HG02973 (cell line): ENCODE measurements around the gene CPNE7.
A peak's percentile ranks its signal among the peaks of the same experiment; 100 is the strongest.

Experiments
- ATAC-seq: cut with Tn5 transposase; IDR thresholded peaks from one replicate; pipeline ENCODE4 v1.9.1; 2021; ENCODE audit warnings: moderate library complexity; ENCODE audit not compliant: unreplicated experiment

Gene CPNE7

DNA sequence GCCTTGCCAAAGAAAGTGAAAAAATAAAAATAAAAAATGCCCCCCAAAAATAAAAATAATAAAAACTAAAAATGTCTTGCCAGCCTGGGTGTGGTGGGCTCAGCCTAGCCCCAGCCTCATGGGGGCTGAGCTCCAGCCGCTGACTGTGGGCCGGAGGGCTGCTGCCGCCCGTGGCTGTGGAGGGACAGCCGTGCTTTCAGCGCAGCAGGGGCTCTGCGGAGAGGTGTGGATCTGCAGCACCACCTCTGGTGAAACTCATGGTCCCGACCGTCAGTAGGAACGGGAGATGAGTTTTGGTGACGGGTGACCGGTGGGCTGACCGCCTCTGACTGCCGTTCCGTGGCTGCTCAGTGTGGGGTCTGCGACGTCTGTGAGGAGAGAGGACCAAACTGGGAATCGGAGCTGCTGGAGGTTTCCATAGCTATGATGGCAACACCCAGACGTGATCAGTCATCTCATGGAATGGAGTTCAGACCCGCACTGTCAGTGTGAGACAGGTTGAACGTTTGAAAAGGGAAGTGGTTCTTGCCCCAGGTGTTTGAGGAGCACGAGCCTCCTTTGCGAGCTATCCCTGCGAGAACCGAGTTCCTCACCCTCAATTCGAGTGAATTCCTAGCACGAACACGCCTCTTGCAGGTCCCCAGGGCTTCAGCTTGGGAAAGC is 27.1 kb upstream of the CPNE7 start:
- no peak for ATAC-seq

DNA sequence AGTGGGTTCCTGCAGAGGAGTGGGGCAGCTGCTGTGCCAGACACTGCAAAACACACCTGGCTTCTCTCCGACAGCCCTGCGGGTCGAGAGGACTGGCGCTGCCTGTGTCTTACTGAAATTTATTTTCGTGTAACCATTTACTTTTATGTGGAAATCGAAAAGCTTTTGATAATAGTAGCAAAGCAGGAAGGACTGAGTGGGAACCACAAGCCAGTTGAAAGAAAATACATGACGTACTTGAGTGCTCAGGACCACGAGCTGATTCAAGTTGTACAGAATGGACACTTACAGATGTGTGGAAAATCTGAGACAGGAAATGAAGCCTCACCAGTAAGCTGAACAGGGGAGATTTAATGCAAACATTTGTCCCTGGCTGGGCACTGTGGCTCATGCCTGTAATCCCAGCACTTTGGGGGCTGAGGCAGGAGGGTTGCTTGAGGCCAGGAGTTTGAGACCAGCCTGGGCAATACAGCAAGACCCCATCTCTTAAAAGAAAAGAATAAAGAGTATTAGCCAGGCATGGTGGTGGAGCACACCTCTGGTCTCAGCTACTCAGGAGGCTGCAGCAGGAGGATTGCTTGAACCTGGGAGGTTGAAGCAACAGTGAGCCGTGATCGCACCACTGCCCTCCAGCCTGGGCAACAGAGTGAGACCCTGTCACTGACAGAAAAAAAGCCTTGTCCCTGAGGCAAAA is 26.4 kb upstream of the CPNE7 start:
- ATAC-seq: no peak

DNA sequence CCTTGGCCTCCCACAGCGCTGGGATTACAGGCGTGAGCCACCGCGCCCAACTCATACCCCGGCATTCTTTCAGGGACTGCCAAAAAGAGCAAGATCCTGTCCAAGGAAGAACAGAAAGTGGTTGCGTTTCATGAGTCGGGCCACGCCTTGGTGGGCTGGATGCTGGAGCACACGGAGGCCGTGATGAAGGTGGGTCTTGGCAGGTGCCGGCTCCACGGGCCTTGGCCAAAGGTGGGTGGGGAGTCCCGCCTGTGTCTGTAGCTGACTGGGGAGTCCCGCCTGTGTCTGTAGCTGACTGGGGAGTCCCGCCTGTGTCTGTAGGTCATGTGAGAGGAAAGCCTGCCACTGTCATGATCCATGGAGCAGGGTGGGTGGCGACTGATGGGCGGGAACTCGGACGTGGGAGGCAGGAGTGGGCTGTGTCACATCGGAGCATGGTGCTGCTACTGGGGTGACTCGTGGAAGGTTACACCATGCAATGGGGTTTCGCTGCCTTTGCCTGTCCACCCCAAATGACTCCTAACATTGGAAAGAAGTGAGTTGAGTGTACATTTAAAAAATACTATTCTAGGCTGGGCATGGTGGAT is 25.0 kb upstream of the CPNE7 start:
- no peak for ATAC-seq

DNA sequence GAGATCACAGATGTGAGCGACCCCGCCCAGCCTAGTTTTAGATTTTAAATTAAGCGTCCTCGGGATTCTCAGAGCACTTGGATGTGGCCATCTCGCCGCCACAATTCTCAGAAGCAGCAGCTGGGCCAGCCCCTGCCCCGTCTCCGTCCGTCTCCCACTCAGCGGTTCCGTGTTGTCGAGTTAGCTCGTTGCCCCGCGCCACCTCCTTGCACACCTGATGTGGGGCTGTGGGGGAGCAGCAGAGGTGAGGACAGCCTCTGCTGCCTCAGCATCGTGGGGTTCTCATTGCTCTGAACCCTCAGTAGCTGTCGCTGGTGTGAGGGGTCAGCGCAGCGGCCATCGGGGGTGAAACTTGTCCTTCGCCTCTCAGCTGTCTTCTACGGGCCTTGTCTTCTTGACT is 23.2 kb upstream of the CPNE7 start:
- ATAC-seq: no peak

DNA sequence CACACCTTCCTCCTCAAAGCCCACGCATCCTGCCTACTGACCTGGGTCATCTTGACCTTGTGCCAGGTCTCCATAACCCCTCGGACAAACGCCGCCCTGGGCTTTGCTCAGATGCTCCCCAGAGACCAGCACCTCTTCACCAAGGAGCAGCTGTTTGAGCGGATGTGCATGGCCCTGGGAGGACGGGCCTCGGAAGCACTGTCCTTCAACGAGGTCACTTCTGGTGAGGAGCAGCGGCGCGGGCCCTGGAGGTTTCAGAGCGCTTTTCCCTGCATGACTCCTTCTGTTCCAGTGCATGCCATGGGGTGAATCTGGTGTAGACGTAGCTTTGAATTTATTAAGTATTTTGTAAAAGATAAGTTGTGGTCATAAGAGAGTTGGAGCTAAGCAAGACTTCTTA is 22.6 kb upstream of the CPNE7 start:
- ATAC-seq: no peak

DNA sequence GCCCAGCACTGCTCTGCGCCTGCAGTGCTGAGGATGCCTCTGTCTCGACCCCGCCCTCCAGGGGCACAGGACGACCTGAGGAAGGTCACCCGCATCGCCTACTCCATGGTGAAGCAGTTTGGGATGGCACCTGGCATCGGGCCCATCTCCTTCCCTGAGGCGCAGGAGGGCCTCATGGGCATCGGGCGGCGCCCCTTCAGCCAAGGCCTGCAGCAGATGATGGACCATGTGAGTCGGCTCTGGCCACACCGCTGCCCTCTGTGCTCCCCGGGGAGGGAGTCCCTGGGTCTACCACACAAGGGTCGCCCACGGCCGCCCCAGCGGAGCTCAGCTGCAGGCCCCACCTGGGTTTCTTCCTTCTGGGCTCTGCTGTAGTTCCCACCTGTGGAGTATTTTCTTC is 21.8 kb upstream of the CPNE7 start:
- no peak for ATAC-seq

DNA sequence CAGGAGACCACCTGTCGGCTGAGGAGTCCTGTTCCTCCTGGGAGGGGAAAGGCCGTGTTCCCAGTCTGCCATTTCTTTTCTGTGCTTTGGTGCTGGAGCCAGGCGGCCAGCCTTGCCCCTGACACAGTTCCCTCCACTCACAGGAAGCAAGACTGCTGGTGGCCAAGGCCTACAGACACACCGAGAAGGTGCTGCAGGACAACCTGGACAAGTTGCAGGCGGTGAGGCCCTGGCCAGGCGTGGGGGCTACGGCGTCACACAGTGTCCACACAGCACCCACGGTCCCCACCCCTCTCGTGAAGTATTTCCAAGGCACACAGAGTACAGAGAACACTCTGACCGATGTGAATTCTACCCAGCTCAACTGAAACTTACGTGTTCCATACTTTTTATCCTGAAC is 21.2 kb upstream of the CPNE7 start:
- ATAC-seq: no peak

DNA sequence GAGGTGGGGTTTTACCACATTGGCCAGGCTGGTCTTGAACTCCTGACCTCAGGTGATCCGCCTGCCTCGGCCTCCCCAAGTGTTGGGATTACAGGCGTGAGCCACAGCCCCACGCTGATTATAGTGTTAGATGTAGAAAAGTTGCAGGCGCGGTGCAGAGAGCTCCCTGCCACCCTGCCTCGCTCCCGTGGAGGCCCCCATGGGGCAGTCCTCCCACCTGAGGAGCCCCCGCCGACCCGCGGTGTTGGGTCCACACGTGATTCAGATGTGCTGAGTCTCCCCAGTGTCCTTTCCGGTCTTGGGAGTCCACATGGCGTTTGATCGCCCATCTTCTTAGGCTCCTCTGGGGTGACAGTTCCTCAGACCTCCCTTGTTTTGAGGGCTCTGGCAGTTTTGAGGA is 20.3 kb upstream of the CPNE7 start:
- ATAC-seq: no peak

DNA sequence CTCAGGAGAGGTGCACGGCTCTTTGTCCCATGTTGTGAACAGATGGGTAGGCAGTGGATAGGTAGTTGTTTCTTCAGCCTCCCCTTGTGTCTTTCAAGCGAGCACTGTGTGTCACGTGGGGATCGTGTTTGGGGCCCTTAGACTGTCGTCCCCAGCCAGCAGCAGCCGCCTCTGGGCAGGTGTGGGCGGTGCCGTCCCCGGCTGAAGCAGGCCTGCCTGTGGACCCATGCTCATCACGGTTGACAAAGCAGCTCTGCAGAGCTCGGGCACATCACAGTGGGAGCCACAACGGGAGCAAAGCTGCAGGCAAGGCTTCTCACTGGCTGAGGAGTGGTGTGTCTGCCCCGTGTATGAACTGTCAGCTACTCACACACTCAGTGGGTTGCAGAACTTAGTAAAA is 19.8 kb upstream of the CPNE7 start:
- ATAC-seq: no peak

DNA sequence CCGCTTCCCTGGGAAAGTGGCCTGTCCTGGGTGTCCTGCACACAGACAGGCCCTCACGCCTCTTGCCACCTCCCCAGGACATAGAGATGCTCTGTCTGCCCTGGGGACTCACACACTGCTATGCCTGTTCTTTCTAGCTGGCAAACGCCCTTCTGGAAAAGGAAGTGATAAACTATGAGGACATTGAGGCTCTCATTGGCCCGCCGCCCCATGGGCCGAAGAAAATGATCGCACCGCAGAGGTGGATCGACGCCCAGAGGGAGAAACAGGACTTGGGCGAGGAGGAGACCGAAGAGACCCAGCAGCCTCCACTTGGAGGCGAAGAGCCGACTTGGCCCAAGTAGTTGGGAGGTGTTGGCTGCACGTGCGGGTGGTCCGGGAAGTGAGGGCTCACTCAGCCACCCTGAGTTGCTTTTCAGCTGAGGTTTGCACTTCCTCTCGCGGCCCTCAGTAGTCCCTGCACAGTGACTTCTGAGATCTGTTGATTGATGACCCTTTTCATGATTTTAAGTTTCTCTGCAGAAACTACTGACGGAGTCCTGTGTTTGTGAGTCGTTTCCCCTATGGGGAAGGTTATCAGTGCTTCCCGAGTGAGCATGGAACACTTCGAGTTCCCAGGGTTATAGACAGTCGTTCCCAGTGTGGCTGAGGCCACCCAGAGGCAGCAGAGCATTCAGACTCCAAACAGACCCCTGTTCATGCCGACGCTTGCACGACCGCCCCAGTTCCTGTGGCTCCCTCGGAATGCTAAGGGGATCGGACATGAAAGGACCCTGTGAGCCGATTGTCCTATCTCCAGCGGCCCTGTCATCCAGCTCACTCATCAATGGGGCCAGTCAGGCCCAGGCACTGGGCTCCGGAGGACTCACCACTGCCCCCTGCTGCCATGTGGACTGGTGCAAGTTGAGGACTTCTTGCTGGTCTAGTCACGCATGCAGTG is 18.5 kb upstream of the CPNE7 start:
- ATAC-seq: no peak

DNA sequence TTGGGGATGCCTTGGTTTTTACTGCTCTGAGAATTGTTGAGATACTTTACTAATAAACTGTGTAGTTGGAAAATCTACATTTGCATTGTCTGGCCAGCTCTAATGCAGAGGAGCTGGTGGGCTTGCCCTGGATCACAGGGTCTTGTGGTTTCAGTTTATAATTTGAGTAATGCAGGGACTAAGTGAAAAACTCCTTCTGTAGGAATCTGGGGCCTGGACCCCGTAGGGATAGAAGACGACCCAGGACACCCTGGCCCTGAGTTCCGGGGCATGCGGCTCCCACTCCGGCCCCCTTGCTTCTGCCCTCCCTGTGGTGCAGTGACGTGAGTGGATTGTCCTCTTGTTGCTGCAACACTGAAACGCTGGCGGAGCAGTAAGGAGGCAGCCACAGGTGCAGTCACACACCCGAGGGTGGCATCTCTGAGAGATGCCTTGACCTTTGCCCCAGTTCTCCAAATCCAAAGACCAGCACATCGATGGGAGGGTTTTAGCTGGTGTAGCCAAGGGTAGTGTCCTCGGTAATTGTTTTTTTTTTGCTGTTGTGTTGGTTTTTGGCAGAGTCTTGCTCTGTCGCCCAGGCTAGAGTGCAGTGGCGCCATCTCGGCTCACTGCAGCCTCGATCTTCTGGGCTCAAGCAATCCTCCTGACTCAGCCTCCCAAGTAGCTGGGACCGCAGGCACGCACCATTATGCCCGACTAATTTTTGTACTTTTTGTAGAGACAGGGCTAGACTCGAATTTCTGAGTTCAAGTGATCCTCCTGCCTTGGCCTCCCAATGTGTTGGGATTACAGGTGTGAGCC is 17.7 kb upstream of the CPNE7 start:
- no peak for ATAC-seq

DNA sequence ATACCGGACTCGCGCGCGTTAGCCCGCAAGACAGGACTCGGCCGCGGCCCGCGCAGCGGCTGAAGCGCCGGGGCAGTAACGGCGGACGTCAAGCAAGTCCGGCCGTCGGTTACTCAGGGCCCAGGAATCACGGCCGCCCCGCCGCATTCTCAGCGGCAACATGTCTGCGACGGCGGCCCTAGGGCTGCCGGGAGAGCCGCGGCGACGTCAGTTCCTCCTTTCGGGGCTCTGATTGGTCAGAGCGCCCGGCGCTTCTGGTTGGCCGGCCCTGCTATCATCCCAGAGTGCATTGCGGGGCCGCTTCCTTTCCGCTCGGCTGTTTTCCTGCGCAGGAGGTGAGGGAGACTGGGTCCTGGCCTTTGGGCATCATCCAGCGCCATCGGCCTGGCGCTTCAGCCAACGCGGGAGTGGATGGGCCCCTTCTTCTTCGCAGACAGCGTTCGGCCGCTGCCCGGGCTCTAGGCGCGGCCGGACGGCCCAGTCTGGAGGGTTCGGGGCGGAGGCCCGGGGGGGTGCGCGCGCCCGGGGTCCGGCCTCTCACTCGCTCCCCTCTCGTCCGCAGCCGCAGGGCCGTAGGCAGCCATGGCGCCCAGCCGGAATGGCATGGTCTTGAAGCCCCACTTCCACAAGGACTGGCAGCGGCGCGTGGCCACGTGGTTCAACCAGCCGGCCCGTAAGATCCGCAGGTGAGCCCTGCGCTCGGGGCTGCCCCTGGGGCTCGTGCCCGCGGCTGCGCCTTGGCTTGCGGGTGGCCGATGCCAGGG is 15.0 kb upstream of the CPNE7 start, which contains the start of gene RPL13:
Gene RPL13 (plus strand): TSS at position 305 of the 764 bp plus-strand sequence. CDS start 278 bp downstream, at position 583.
- ATAC-seq: peak; percentile 73

DNA sequence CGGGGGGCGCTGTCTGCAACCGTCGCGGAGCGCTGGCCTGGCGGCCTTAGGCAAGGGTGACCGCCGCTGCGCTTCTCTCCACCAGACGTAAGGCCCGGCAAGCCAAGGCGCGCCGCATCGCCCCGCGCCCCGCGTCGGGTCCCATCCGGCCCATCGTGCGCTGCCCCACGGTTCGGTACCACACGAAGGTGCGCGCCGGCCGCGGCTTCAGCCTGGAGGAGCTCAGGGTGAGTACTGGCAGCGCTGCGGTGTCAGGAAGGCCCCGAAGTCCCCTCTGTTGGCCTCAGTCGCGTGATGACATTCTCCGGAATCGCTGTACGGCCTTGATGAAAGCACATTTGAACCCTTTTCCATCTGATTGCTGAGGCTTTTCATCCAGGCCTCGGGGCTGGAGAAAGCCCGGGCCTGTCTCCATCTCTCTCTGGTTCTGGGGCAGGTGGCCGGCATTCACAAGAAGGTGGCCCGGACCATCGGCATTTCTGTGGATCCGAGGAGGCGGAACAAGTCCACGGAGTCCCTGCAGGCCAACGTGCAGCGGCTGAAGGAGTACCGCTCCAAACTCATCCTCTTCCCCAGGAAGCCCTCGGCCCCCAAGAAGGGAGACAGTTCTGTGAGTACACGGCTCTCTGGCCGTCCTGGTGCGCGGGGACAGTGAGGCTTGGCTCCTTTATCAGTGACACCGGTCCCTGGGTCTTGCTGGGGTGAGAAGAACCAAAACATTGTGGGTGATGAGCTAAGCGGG is 14.2 kb upstream of the CPNE7 start:
- no peak for ATAC-seq

DNA sequence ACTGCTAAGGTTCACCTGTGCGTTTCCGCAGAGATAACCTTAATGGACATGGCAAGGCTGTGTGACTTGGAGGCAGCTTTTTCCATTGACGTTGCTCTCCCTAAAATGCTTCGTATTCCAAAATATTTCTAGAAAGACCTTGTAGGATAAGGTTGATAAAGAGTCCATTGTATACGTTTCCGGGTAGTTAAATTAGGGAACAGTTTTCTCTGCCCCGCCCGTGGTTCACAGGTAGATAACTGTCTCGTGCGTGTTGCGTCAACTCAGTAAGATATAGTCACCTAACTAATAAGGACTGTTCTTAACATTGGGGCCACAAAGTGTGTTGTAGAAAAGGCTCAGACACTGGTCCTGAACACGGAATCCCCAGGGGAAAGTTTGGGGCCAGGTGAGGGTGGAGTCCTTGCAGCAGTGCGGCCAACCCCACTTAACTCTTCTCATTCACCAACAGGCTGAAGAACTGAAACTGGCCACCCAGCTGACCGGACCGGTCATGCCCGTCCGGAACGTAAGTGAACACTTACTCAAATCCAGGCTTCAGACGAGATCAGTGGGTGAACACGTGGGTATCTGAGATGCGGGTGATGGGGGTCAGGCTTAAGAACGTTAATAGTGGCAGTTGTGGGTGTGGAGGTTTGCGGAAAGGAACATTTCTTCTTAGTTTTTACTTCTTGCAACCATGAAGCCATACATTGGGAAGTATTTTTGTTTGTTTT is 13.5 kb upstream of the CPNE7 start:
- no peak for ATAC-seq

DNA sequence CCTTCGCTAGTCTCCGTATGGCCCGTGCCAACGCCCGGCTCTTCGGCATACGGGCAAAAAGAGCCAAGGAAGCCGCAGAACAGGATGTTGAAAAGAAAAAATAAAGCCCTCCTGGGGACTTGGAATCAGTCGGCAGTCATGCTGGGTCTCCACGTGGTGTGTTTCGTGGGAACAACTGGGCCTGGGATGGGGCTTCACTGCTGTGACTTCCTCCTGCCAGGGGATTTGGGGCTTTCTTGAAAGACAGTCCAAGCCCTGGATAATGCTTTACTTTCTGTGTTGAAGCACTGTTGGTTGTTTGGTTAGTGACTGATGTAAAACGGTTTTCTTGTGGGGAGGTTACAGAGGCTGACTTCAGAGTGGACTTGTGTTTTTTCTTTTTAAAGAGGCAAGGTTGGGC is 12.6 kb upstream of the CPNE7 start:
- ATAC-seq: no peak

DNA sequence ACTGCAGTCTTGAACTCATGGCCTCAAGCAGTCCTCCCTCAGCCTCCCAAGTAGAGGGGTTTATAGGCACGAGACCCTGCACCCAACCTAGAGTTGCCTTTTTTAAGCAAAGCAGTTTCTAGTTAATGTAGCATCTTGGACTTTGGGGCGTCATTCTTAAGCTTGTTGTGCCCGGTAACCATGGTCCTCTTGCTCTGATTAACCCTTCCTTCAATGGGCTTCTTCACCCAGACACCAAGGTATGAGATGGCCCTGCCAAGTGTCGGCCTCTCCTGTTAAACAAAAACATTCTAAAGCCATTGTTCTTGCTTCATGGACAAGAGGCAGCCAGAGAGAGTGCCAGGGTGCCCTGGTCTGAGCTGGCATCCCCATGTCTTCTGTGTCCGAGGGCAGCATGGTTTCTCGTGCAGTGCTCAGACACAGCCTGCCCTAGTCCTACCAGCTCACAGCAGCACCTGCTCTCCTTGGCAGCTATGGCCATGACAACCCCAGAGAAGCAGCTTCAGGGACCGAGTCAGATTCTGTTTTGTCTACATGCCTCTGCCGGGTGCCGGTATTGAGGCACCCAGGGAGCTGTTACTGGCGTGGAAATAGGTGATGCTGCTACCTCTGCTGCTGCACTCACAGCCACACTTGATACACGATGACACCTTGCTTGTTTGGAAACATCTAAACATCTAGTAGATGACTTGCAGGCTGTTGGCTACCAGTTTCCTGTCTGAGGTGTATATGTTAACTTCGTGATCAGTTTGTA is 11.7 kb upstream of the CPNE7 start:
- no peak for ATAC-seq

DNA sequence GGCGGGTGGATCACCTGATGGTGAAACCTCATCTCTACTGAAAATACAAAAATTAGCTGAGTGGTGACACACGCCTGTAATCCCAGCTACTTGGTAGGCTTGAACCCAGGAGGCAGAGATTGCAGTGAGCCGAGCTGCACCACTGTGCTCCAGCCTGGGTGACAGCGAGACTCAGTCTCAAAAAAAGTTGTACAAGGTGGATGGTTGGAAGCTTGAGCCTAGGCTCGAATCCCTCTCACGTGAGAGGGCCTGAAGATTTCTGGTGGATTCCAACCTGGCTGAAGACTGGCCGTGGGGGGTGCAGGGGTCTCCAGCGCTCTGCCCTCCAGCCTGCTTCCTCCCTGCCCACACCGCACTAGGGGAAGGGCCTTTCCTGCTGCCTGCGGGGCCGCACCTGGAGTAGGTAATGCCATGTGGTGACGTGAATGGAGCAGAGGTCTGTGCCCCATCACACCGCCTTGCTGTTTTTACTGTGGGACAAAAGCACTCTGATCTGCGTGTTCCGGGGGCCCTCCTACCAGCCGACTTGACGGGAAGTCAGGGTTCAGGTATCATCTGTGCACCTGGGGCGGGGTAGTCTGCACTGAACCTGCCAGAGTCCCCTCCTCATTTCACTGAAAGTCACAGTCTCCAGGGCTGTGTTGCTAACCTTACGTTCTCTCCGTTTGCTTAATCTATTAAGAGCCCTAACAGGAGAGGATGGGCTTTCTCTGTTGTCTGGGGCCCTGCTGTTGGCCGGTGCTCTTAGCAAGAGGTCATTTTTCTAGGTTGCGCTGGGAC is 10.9 kb upstream of the CPNE7 start:
- no peak for ATAC-seq
